Neural cell (in vitro differentiated cells): ENCODE data around the gene RALGDS. TPM values are rescaled to one million over a fixed set of nuclear protein-coding genes. Genes with fewer than 3 reads are reported as not detected.

Source experiments
- H2AFZ ChIP-seq: fragments of 200-600, 300-800 bp; sonication (generic), shearing (Covaris generic); 2 replicates; pipeline ENCODE4 v1.6.0; 2014; ENCODE audit warnings: low read depth, mild to moderate bottlenecking, antibody characterized with exemption, low read length, moderate library complexity
- H3F3A ChIP-seq: fragments of 200-600 bp; shearing (Covaris generic); 2 replicates; pipeline ENCODE4 v1.6.1; 2016; ENCODE audit warnings: mild to moderate bottlenecking, moderate library complexity, mixed read lengths, antibody characterized with exemption, low read length; ENCODE audit not compliant: insufficient read depth, poor library complexity, severe bottlenecking
- H3K27ac ChIP-seq: fragments of 200-600, 300-800 bp; sonication (generic), shearing (Covaris generic); 2 replicates; pipeline ENCODE4 v1.5.1; 2014; ENCODE audit warnings: mild to moderate bottlenecking, low read length, moderate library complexity
- H3K27me3 ChIP-seq: fragments of 300-800, 200-600 bp; sonication (generic), shearing (Covaris generic); 2 replicates; pipeline ENCODE4 v1.6.0; 2014; ENCODE audit warnings: mild to moderate bottlenecking, low read depth, low read length, moderate library complexity; ENCODE audit not compliant: insufficient read depth
- H3K36me3 ChIP-seq: fragments of 300-800, 200-600 bp; sonication (generic), shearing (Covaris generic); 2 replicates; pipeline ENCODE4 v1.5.1; 2014; ENCODE audit warnings: mild to moderate bottlenecking, antibody characterized with exemption, low read length, moderate library complexity; ENCODE audit not compliant: insufficient read depth
- H3K4me2 ChIP-seq: fragments of 300-800, 200-600 bp; sonication (generic), shearing (Covaris generic); 2 replicates; pipeline ENCODE4 v1.6.0; 2014; ENCODE audit warnings: mild to moderate bottlenecking, low read length
- H3K4me3 ChIP-seq: fragments of 300-800, 200-600 bp; sonication (generic), shearing (Covaris generic); 2 replicates; pipeline ENCODE4 v1.5.1; 2014; ENCODE audit warnings: mild to moderate bottlenecking, low read length, moderate library complexity
- H3K79me2 ChIP-seq: fragments of 200-600 bp; shearing (Covaris generic); replicated peaks from 2 replicates; pipeline ENCODE4 v1.6.0; 2014; ENCODE audit warnings: mild to moderate bottlenecking, low read length, moderate library complexity; ENCODE audit not compliant: insufficient read depth
- H3K9ac ChIP-seq: fragments of 300-800, 200-600 bp; sonication (generic), shearing (Covaris generic); 2 replicates; pipeline ENCODE4 v1.6.1; 2016; ENCODE audit warnings: mild to moderate bottlenecking, low read length, mixed read lengths
- H3K9me2 ChIP-seq: fragments of 200-600 bp; shearing (Covaris generic); 2 replicates; pipeline ENCODE4 v1.6.1; 2016; ENCODE audit warnings: mild to moderate bottlenecking, low read length, mixed read lengths; ENCODE audit not compliant: insufficient read depth
- H3K9me3 ChIP-seq: fragments of 200-600, 300-800 bp; sonication (generic), shearing (Covaris generic); 2 replicates; pipeline ENCODE4 v1.6.1; 2016; ENCODE audit warnings: mild to moderate bottlenecking, mixed run types, low read length, moderate library complexity, mixed read lengths
- H4K20me1 ChIP-seq: fragments of 200-600 bp; shearing (Covaris generic); 2 replicates; pipeline ENCODE4 v1.6.1; 2016; ENCODE audit warnings: mild to moderate bottlenecking, mixed run types; ENCODE audit not compliant: insufficient read depth
- EP300 ChIP-seq: fragments of 450-650 bp; conservative IDR thresholded peaks from 2 replicates; pipeline ENCODE4 v1.6.1; 2014; ENCODE audit warnings: antibody characterized with exemption, mild to moderate bottlenecking, moderate library complexity; ENCODE audit not compliant: poor library complexity, severe bottlenecking
- EZH2 ChIP-seq: fragments of 200-600, 300-800 bp; shearing (Covaris generic), sonication (generic); IDR thresholded peaks from 2 replicates; pipeline ENCODE4 v1.6.1; 2014; ENCODE audit warnings: antibody characterized with exemption, low read length, borderline replicate concordance, mild to moderate bottlenecking; ENCODE audit not compliant: insufficient read depth, poor library complexity, severe bottlenecking
- MXI1 ChIP-seq: fragments of 450-650 bp; conservative IDR thresholded peaks from 2 replicates; pipeline ENCODE4 v1.6.1; 2014; ENCODE audit warnings: antibody characterized with exemption, mild to moderate bottlenecking; ENCODE audit not compliant: poor library complexity, severe bottlenecking
- POLR2AphosphoS5 ChIP-seq: IDR thresholded peaks from 2 replicates; pipeline ENCODE4 v1.6.1; 2012
- RAD21 ChIP-seq: fragments of 450-650 bp; conservative IDR thresholded peaks from 2 replicates; pipeline ENCODE4 v1.6.1; 2014; ENCODE audit warnings: antibody characterized with exemption, mild to moderate bottlenecking, moderate library complexity
- SMC3 ChIP-seq: fragments of 450-650 bp; conservative IDR thresholded peaks from 2 replicates; pipeline ENCODE4 v1.6.1; 2014; ENCODE audit warnings: antibody characterized with exemption, mild to moderate bottlenecking, moderate library complexity; ENCODE audit not compliant: poor library complexity
- TAF1 ChIP-seq: IDR thresholded peaks from 2 replicates; pipeline ENCODE4 v1.6.1; 2012; ENCODE audit warnings: low read depth
- polyA plus RNA-seq: library from polyadenylated mRNA; depleted of rRNA; stranded (reverse); fragments of >200 nt; gene quantifications from 2 replicates; pipeline ENCODE4 v1.2.3, GENCODE V29; 2014
- TF ChIP-seq, protein P1 (sequence below): fragments of 450-650 bp; IDR thresholded peaks from 2 replicates; pipeline ENCODE4 v1.5.1; 2014; ENCODE audit warnings: antibody characterized with exemption, mild to moderate bottlenecking, moderate library complexity; ENCODE audit not compliant: poor library complexity, severe bottlenecking
- TF ChIP-seq, protein P2 (sequence below): IDR thresholded peaks from 2 replicates; pipeline ENCODE4 v1.6.1; 2012; ENCODE audit warnings: borderline replicate concordance

RALGDS gene
- polyA plus RNA-seq, 1 donor from 2014 or later = 174 TPM

DNA sequence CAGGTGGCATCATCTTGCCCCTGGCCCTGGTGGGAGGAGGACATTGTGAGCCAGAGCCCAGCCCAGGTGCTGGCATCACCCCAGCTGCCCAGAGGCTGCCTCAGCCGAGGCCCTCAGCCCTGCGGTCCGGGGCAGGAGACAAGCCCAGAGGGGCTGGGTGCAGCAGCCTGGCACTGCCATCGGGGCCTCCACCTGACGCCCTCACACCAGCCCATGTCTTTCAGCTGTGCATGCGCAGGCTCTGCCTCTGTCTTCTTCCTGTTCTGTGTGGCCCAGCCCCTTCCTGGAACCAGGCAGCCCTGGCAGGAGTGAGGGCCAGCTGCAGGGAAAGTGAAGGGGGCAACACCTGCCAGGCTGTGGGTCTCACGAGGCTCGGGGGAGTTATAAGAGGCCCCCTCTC, 64.0 kb downstream of the RALGDS start:
- no peak overlapping the region for H3K4me3 ChIP-seq
- no peak overlapping the region for H2AFZ ChIP-seq
- H3K9me2 ChIP-seq = no peaks in the 10 kb centered on the region
- no peak overlapping the region for H3K4me2 ChIP-seq
- no peak for TF ChIP-seq EZH2
- no peak for TF ChIP-seq POLR2AphosphoS5
- TF ChIP-seq EP300 = no peak
- TF ChIP-seq TAF1 = no peak
- TF ChIP-seq, protein P1, sequence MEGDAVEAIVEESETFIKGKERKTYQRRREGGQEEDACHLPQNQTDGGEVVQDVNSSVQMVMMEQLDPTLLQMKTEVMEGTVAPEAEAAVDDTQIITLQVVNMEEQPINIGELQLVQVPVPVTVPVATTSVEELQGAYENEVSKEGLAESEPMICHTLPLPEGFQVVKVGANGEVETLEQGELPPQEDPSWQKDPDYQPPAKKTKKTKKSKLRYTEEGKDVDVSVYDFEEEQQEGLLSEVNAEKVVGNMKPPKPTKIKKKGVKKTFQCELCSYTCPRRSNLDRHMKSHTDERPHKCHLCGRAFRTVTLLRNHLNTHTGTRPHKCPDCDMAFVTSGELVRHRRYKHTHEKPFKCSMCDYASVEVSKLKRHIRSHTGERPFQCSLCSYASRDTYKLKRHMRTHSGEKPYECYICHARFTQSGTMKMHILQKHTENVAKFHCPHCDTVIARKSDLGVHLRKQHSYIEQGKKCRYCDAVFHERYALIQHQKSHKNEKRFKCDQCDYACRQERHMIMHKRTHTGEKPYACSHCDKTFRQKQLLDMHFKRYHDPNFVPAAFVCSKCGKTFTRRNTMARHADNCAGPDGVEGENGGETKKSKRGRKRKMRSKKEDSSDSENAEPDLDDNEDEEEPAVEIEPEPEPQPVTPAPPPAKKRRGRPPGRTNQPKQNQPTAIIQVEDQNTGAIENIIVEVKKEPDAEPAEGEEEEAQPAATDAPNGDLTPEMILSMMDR = no peak
- TF ChIP-seq MXI1 = no peak
- no peak for TF ChIP-seq RAD21
- TF ChIP-seq SMC3 = no peak
- TF ChIP-seq, protein P2, sequence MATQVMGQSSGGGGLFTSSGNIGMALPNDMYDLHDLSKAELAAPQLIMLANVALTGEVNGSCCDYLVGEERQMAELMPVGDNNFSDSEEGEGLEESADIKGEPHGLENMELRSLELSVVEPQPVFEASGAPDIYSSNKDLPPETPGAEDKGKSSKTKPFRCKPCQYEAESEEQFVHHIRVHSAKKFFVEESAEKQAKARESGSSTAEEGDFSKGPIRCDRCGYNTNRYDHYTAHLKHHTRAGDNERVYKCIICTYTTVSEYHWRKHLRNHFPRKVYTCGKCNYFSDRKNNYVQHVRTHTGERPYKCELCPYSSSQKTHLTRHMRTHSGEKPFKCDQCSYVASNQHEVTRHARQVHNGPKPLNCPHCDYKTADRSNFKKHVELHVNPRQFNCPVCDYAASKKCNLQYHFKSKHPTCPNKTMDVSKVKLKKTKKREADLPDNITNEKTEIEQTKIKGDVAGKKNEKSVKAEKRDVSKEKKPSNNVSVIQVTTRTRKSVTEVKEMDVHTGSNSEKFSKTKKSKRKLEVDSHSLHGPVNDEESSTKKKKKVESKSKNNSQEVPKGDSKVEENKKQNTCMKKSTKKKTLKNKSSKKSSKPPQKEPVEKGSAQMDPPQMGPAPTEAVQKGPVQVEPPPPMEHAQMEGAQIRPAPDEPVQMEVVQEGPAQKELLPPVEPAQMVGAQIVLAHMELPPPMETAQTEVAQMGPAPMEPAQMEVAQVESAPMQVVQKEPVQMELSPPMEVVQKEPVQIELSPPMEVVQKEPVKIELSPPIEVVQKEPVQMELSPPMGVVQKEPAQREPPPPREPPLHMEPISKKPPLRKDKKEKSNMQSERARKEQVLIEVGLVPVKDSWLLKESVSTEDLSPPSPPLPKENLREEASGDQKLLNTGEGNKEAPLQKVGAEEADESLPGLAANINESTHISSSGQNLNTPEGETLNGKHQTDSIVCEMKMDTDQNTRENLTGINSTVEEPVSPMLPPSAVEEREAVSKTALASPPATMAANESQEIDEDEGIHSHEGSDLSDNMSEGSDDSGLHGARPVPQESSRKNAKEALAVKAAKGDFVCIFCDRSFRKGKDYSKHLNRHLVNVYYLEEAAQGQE = no peak
- H3K36me3 ChIP-seq = no peaks in the 10 kb centered on the region
- H4K20me1 ChIP-seq = no peaks in the 10 kb centered on the region
- no peaks in the 10 kb centered on the region for H3K79me2 ChIP-seq
- no peaks in the 10 kb centered on the region for H3F3A ChIP-seq
- no peak overlapping the region for H3K9ac ChIP-seq
- no peak overlapping the region for H3K27ac ChIP-seq
- H3K9me3 ChIP-seq = no peaks in the 10 kb centered on the region
- no peaks in the 10 kb centered on the region for H3K27me3 ChIP-seq

DNA sequence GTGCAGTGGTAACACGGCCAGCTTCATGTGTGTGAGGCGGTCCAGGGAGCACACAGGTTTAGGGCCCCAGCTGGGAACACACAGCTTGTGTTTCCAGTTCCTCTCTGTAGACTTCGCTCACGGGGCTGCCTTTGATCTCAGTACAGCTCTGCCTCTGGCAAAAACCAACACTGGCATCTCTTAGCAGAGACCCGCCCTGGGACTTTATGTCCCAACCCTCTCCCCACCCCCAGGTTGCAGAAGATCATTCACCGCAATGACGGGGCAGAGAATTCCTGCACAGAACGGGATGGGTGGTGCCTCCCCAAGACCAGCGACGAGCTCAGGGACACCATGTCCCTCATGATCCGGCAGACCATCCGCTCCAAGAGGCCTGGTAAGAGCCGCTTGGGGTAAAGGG, 64.5 kb downstream of the RALGDS start:
- Histone ChIP-seq H3K9ac (no peak overlapping the region), H3K9me3 (no peaks in the 10 kb centered on the region), H3K27me3 (no peaks in the 10 kb centered on the region), H3F3A (no peaks in the 10 kb centered on the region), H2AFZ (no peak overlapping the region), H3K27ac (no peak overlapping the region), H3K4me2 (no peak overlapping the region), H3K36me3 (no peaks in the 10 kb centered on the region), H4K20me1 (no peaks in the 10 kb centered on the region), H3K9me2 (no peaks in the 10 kb centered on the region), H3K4me3 (no peak overlapping the region), H3K79me2 (no peaks in the 10 kb centered on the region)
- no peak for TF ChIP-seq EZH2
- TF ChIP-seq POLR2AphosphoS5 = no peak
